ENCODE results near the gene TAGLN2. TPM values are rescaled to one million over a fixed set of nuclear protein-coding genes. Genes with fewer than 3 reads are reported as not detected.
"Not testable (repeated sequence)": the region's sequence is repeated elsewhere in the genome, so short reads cannot be mapped to it uniquely, and the experiment has no call there.

Gene TAGLN2
- total RNA-seq, 4 donors from 2014 or later: 104 to 170 (median 151) TPM

DNA sequence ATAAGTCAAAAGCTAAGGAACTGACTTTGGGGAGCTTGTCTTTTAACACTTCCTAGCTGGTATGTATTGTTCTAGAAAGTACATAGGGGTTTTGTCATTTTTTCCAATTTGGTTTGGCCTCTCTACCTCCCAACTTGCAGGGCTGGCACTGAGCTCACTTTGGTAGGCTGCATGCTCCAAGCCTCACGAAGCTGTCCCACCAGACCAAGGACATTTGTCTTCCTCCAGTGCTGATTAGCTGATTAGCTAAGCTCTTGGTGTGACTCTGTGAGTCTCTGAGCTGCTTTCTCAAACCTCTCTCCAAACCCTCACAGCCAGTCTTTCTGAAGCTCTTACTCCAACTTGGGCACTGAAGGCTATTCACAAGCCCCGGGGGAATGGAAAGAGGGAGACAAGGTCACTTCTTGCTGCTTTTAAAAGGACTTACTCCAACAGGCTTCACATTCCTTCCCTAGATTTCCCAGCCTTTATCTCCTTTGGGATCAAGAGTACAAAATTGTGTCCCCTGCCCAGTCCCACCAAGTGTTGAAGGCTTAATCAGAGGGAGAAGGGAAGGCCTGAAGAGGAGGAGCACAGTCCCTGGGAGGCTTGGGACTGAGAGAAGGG, 24.4 kb downstream of the TAGLN2 start:
- no peak overlapping the region for H3K4me3 ChIP-seq (replicated peaks in 1 of 3)
- intact Hi-C loops (cut with DNase I): no loop called here
- H3K27ac ChIP-seq: peak overlapping the region in 2 of 3 donors; percentile 60 to 71
- no peaks in the 10 kb centered on the region for H3K36me3 ChIP-seq
- peaks cover 22 to 29% of the 10 kb centered on the region in 2 donors for H3K4me1 ChIP-seq
- H3K27me3 ChIP-seq: no peaks in the 10 kb centered on the region
- no peak for DNase-seq
- no peak for TF ChIP-seq POLR2A (IDR thresholded peaks at IDR 0.05)
- no peaks in the 10 kb centered on the region for H3K9me3 ChIP-seq
- 52 to 68% methylated on average over 2 of the region's 2 CpGs for WGBS, 2 donors

- H3K4me1 ChIP-seq: peaks cover 23 to 30% of the 10 kb centered on the region in 2 donors
- H3K36me3 ChIP-seq: no peaks in the 10 kb centered on the region
- H3K27me3 ChIP-seq: no peaks in the 10 kb centered on the region
- intact Hi-C loops (cut with DNase I): no loop called here
- H3K9me3 ChIP-seq: no peaks in the 10 kb centered on the region
- H3K4me3 ChIP-seq (replicated peaks in 1 of 3): no peak within 1 kb of the TSS
- 18 to 21% methylated on average over 10 to 18 of the region's 30 CpGs for WGBS, 2 donors
- DNase-seq: peak; percentile 91 to 92
- TF ChIP-seq, protein P1, sequence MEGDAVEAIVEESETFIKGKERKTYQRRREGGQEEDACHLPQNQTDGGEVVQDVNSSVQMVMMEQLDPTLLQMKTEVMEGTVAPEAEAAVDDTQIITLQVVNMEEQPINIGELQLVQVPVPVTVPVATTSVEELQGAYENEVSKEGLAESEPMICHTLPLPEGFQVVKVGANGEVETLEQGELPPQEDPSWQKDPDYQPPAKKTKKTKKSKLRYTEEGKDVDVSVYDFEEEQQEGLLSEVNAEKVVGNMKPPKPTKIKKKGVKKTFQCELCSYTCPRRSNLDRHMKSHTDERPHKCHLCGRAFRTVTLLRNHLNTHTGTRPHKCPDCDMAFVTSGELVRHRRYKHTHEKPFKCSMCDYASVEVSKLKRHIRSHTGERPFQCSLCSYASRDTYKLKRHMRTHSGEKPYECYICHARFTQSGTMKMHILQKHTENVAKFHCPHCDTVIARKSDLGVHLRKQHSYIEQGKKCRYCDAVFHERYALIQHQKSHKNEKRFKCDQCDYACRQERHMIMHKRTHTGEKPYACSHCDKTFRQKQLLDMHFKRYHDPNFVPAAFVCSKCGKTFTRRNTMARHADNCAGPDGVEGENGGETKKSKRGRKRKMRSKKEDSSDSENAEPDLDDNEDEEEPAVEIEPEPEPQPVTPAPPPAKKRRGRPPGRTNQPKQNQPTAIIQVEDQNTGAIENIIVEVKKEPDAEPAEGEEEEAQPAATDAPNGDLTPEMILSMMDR (IDR thresholded peaks at IDR 0.05): peak in 1 of 6 experiments; percentile 15
- TF ChIP-seq POLR2A (IDR thresholded peaks at IDR 0.05): no peak
- H3K27ac ChIP-seq: peak within 1 kb of the TSS; percentile 58 to 71 (median 60)
Observed at GRCh38 chr1:159900086-159900680, 25.1 kb downstream of the TAGLN2 start, which contains the start of gene CFAP45. TSS of gene CFAP45 (minus strand) at chr1:159900165. CDS start at chr1:159900098, 67 bp downstream.

DNA sequence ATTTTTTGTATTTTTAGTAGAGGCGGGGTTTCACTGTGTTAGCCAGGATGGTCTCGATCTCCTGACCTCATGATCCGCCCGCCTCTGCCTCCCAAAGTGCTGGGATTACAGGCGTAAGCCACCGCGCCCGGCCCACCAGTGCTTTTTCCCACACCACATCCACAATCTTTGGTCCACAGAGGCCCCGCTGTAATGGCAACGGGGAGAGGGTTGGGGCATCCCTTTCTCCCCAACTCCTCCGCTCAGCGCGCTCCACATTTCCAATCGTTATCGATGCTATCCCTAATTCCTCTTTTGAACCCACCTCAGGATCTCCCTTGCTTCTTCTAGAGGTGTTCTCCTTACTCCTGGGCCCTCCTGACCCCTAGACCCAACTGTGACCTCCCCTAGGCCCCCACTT, 25.7 kb downstream of the TAGLN2 start:
- H3K4me3 ChIP-seq (replicated peaks in 1 of 3); intact Hi-C loops (cut with DNase I): not testable (repeated sequence)
- WGBS, 2 donors: 83 to 90% methylated on average over 15 of the region's 15 CpGs

DNA sequence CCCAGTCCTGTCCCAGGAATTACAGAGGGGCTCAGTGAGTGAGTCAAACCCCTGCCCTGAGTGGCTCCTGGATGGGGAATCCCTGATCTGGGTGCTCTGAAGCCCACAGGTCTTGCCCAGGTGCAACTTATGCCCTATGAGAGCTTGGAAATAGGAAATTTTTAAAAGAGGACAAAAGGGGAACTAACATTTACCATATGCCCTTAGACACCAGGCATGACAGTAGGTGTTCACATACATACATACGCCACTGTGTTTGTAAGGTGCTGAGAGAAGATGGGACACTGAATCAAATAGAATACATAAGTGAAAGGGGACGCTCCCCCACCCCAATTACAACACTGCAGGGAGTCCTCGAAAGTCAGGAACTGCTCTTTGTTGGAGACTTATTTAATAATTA, 26.8 kb downstream of the TAGLN2 start:
- no peak for TF ChIP-seq POLR2A (IDR thresholded peaks at IDR 0.05)
- TF ChIP-seq, protein P1 (IDR thresholded peaks at IDR 0.05): no peak
- DNase-seq: no peak
- Histone ChIP-seq H3K4me1 (peaks cover 23 to 30% of the 10 kb centered on the region in 2 donors), H3K27me3 (no peaks in the 10 kb centered on the region), H3K9me3 (no peaks in the 10 kb centered on the region), H3K27ac (no peak overlapping the region), H3K36me3 (no peaks in the 10 kb centered on the region), H3K4me3 (replicated peaks in 1 of 3) (no peak overlapping the region)
- intact Hi-C loops (cut with DNase I): no loop called here
- WGBS, 2 donors: 92 to 95% methylated on average over 3 of the region's 3 CpGs

More for the DNA sequence above, 25.7 kb downstream of the TAGLN2 start:
- not testable (repeated sequence) for H3K27me3 ChIP-seq, H3K9me3 ChIP-seq, DNase-seq, H3K36me3 ChIP-seq
- Histone ChIP-seq H3K4me1 (peaks cover 23 to 30% of the 10 kb centered on the region in 2 donors), H3K27ac (peak overlapping the region; percentile 50 to 71 (median 60))

DNA sequence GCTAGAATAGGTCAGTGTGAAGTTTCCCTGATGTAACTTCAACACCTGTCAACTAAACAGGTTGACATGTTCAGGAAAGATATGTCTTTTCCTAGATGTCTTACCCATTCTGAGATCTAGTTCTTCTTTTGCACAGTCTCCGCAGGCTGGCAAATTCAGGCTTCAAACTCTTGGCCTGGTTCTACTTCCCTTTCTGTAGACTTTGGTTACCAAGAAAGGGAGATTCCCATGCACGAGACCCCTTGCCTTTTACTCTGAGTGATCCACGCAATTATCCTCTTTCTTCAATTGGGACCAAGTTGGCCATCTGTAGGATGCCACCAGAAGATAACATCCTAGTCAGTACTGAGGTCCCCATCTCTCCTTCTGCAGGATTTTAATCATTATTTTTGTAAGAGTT, 27.3 kb downstream of the TAGLN2 start:
- Histone ChIP-seq H3K4me3 (replicated peaks in 1 of 3) (no peak overlapping the region), H3K27ac (no peak overlapping the region), H3K4me1 (peaks cover 23 to 30% of the 10 kb centered on the region in 2 donors), H3K27me3 (no peaks in the 10 kb centered on the region), H3K36me3 (no peaks in the 10 kb centered on the region), H3K9me3 (no peaks in the 10 kb centered on the region)
- no peak for TF ChIP-seq POLR2A (IDR thresholded peaks at IDR 0.05)
- TF ChIP-seq, protein P1 (IDR thresholded peaks at IDR 0.05): no peak
- DNase-seq: no peak
- intact Hi-C loops (cut with DNase I): no loop called here
- WGBS, 2 donors: 91 to 94% methylated on average over 3 of the region's 3 CpGs

DNA sequence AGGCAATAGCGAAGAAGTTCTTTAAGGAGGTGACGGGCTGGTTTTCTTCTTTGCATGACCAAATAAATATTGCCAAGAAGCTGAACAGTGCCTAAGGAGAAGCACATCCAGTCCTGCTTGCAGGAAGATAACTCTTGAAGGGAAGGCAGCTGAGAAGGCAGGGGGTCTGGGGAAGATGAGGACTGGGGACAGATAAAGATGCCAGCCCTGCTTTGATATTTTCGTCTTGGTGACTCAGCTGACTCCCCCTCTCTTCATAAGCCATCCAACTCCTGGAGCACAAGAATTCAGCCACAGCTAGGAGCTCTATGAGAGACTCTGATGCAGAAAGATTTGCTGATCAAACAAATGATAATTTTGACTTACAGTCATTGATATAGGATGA, 28.8 kb downstream of the TAGLN2 start:
- Histone ChIP-seq H3K4me3 (replicated peaks in 1 of 3) (no peak overlapping the region), H3K27ac (peak overlapping the region in 2 of 3 donors; percentile 15 to 26)
- intact Hi-C loops (cut with DNase I): no loop called here

More for the DNA sequence above, 28.8 kb downstream of the TAGLN2 start:
- DNase-seq: no peak
- no peaks in the 10 kb centered on the region for H3K27me3 ChIP-seq
- H3K9me3 ChIP-seq: no peaks in the 10 kb centered on the region
- WGBS, 2 donors: 50 to 56% methylated on average over 3 of the region's 3 CpGs
- H3K4me1 ChIP-seq: peaks cover 23 to 30% of the 10 kb centered on the region in 2 donors
- no peaks in the 10 kb centered on the region for H3K36me3 ChIP-seq
- TF ChIP-seq, protein P1 (IDR thresholded peaks at IDR 0.05): no peak
- no peak for TF ChIP-seq POLR2A (IDR thresholded peaks at IDR 0.05)
